Measurements from ENCODE around the gene PTPA.
A peak's percentile ranks its signal among the peaks of the same experiment; 100 is the strongest.

Gene PTPA

DNA sequence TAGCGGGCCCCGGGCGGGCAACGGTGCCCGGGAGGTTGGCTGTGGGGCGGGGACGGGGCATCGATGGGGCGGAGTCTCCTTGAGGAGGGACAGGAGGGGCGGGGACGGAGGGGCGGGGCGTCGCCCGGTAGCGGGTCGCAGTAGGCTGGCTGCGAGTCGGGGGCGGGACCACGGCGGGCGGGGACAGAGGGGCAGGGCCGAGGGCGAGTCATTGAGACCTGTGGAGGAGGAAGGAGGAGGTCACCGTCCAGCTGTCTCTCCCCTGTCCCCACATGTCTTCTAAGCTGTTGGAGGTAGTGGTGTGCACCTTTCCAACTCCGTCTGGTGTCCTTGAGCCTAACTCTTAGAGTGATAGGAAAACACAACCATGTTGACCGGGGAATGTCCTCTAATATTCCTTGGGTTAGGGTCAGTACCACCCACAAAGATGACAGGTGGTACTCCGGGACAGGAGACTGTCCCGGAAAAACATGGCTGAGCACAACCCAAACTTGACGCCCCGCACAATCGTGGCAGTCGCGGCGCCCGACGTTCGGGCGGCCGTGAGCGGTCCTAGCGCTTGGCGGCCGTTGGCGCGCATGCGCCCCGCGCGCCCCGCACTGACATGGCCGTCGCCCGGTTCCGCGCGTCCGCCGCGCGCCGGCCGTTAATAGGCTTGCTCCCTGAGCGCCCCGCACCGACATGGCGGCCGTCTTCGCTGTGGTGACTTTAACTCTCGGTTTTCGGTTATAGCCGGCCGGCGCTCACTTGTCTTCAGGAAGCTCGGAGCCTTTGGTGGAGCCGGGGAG lies at the start of gene PTPA, which contains the start of gene CRAT:
Gene PTPA, plus strand, starts transcription at position 676 of the 788 bp plus-strand sequence. CDS start 186 bp downstream, outside the sequence.
Gene CRAT, minus strand, starts transcription at position 54 of the 788 bp plus-strand sequence. CDS start 284 bp downstream, outside the sequence.
- no peak for FAIRE-seq

GRCh38 chr9:129063061-129063460 lies 48.2 kb upstream of the PTPA start:
- FAIRE-seq = no peak

DNA sequence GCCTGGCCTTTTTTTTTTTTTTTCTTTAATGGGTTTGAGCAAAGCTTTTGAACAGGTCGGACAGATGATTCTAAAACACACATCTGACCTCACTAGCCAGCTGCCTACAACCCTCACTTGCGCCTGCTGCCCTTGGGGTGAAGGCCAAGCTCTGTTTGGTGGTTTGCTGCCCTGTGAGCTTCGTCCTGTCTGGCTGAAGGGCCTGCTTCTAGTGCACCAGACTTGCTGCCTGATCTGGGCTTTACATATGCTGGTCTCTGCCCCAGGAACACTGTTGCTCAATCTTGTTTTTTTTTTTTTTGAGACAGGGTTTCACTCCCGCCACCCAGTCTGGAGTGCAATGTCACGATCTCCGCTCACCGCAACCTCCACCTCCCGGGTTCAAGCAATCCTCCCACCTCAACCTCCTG lies 46.7 kb upstream of the PTPA start:
- FAIRE-seq = no peak

GRCh38 chr9:129068110-129068509 lies 43.1 kb upstream of the PTPA start:
- no peak for FAIRE-seq

- no peak for FAIRE-seq
Observed at GRCh38 chr9:129068990-129069861, 42.0 kb upstream of the PTPA start.

DNA sequence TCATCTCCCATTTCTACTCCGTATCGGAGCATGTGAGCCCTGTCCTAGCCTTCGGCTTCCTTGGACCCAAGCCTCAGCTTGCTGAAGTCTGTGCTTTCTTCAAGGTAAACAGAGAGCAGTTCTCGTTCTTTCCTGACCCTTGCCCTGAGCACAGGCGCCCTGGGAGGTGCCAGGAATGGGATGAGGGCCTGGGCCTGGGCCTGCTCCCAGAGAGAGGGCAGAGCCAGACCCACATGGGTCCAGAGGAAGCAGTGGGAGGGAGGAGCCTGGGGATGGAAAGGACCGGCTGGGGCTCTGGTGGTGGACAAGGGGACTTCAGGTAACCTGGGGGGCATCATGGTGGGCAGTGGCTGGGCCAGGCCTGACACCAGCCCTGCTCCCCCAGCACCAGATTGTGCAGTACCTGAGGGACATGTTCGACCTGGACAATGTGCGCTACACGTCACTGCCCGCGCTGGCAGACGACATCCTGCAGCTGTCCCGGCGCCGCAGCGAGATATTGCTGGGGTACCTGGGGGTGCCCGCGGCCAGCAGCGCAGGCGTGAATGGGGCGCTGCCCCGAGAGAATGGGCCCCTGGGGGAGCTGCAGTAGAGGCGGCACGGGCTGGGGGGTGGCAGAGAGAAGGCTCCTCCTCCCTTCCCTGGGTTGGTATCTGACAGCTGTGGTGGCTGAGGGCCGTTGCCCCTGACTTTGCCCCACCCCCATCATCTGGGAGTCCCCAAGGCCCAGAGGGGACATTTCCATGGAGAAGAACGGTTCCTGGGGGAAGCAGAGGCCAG lies 41.2 kb upstream of the PTPA start:
- FAIRE-seq = no peak

DNA sequence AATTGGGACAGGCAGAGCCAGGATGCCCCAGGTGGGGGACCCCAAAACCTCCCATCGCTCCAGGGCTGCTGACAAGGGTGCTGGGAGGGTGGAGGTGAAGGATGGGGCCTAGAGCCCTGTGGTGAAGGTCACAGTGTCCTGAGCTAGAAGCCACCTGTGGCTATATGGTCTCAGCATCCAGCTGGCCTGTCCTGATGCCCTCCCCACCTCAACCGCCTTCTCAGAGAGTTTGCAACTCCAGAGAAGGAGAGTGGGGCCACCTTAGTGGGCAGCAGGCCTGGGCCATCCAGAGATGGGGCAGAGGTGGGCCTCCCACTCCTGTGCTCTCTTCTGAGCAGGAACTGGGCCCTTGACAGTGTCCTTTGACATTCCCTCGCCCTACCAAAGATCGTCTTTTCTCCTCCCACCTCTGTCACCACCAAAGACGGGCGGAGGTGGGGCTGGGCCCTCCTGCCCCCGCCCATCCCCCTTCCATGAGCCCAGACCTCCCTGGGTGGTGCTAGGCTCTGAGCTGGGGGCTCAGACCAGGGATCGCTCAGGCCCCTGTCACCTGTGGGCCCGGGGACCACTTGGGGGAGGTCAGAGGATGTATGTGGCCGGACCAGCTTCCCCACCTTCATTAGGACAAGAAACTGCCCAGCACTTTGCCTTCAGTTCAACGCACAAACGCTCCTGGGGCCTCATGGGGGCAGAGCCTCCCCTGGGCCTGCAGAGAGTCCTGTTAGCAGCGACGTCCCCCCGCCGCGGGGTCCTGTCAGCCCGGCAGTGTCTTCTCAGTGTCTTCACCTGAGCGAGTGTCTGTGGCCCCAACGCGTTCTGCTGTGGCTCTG lies 40.3 kb upstream of the PTPA start:
- FAIRE-seq = no peak

DNA sequence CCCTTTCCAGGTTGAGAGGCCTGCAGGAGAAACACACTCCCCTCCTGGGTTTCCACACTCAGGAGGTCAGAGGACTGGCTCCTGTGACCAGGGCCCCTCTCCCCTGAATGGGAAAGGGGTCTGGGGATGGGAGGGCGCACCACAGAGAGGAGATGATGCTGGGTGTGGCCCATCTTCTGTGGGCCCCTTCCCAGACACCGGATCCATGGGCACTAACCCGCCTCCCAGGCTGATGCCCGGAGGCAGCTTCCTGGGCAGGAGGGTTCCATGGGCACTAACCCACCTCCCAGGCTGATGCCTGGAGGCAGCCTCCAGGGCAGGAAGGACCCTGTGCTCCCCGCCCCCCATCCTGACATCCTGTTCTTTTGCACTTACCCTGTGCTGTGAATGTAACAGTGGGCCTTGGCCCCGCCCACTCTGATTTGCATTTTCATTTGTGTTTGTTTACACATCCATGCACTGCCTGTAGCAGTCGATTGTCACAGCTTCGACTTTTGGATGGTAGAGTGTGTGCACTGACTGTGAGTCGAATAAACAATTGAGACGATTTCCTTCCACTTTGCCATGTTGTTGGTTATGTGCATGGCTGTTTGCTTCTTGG lies 39.6 kb upstream of the PTPA start:
- no peak for FAIRE-seq

DNA sequence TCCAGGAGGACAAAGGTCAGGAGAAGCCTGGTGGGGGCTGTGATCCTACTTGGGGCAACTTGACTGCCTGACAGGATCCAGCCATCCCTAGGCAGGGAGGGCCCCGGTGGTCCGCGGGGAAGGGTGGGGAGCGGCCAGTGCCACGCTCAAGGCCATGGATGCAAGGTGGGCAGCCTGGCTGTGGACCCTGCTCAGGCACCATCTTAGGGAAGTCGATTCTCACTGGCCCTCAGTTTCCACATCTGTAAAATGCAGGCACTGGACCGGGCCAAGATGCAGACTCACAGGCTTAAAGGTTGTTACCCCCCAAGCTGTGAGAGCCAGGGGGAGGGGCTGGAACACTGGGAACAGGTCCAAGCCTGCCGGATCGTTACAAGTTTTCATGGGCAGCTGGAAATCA lies 39.0 kb upstream of the PTPA start:
- FAIRE-seq = no peak

DNA sequence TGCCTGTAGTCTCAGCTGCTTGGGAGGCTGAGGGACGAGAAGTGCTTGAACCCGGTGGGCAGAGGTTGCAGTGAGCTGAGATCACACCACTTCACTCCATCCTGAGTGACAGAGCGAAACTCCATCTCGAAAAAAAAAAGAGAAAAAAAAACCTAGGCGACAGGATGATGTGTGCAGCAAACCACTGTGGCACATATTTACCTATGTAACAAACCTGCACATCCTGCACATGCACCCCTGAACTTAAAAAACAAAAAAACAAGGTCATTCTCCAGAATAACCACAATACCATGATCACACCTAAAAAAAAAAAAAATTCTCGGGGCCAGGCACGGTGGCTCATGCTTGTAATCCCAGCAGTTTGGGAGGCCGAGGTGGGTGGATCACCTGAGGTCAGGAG lies 37.8 kb upstream of the PTPA start:
- no peak for FAIRE-seq

GRCh38 chr9:129074106-129074505 lies 37.1 kb upstream of the PTPA start:
- FAIRE-seq = no peak

DNA sequence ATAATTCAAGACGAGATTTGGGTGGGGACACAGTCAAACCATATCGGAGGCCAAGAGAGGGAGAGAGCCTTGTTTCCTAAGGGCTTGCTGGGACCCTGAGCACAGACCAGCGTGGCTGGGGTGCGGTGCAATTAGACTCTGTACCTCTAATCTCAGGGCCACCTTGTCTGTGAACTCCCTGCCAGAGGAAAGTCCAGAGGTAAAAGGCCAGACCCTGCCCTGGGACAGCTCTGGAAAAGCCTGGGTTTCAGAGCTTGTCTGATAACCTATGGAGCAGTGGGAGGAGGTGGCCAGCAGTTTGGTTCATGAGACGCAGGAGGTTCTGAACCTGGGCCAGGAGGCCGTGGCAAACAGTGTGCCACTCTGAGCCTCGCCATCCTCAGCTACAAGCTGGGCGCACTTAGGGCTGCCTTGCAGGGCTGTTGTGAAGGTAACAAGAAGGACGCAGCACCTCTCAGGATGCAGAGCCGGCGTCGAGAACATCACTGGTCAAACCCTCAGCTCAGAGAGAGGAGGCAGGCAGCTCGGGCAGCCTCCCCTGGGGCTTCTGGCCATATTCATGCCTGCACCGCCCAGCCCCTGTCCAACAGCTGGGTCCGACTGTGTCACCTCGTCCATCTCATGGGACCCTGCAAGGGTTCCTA lies 35.1 kb upstream of the PTPA start:
- no peak for FAIRE-seq

GRCh38 chr9:129076640-129077037 lies 34.6 kb upstream of the PTPA start:
- no peak for FAIRE-seq

DNA sequence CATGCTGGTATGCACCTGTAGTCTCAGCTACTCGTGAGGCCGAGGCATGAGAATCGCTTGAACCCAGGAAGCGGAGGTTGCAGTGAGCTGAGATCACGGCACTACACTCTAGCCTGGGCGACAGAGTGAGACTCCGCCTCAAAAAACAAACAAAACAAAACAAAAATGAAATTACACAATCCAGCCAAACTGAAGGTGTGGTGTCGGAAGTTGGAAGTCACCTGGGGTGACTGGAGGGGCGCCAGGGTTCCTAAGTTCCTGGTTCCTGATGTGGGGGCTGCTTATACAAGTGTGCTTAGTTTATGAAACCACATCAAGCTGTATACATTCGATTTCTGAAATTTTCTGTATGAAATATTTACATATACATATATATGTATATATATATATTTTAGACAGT lies 34.0 kb upstream of the PTPA start:
- FAIRE-seq = no peak

- no peak for FAIRE-seq
Observed at GRCh38 chr9:129078691-129079503, 32.3 kb upstream of the PTPA start.

- no peak for FAIRE-seq
Observed at GRCh38 chr9:129079829-129080228, 31.4 kb upstream of the PTPA start.

DNA sequence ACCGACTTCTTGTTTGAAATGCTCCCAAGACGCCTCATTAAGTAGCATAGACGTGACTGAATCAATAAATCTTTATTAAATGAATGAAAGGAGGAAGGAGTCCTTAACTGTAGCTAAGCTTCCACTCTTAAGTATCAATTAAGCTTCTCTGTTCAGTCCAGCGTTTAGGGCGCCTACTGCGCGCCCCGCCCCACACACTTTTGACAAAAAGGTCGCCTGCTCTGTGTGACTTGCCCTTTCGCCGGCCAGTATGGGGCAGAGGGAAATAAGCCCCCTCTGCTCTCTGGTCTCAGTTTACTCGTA lies 31.0 kb upstream of the PTPA start:
- FAIRE-seq = no peak

GRCh38 chr9:129080601-129081387 lies 30.4 kb upstream of the PTPA start, which contains the start of gene DOLPP1:
Gene DOLPP1, plus strand, starts transcription at chr9:129081111. Its CDS starts 21 bp downstream, at chr9:129081132.
- peak; percentile 99 for FAIRE-seq

DNA sequence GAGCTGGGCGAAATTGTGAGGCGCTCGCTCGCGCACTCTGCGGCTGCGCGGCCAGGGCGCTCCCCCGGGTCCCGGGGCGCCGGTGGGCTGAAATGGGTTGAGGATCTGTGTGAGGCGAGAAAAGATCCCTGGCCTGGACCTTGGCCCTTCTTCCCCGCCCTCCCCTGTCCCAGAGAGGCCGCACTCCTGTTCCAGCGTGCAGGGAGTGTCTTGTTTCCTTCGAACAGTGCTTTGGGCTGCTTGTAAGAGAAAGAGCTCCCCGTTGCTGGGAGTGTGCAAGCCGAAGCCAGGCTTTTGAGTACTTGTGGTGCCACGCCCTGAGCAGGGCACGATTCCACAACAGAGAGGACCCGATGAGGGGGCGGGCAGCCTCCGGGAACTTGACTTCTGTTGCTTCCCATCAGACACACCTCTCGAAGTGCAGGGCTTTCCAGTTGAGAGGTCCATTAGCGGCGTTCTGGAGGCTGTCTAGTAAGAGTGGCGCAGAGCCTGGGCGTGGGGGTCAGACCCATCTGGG lies 29.8 kb upstream of the PTPA start:
- no peak for FAIRE-seq
